ENCODE measurements around the gene DAB1.

The DAB1 gene

DNA sequence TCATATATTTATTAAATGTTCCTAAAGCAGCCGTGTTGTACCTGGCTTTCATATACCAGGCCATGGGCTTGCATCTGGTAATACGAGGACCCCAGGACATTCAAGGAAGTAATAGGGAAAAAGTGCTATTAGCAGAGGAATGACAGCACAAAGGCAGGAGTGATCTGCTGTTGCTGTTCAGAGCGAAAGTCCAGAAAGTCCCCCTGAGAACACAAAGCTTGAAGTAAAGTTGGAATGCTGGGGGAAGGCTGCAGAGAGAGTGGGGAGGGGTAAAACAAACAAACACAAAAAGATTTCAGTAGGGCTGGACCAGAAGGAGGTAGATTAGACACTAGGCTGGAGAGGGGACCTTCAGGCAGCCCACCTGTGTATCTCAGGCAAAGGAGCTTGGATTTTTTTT is 363.4 kb downstream of the DAB1 start:
- no peaks in the 10 kb centered on the region for H3F3A ChIP-seq (ENCODE audit: control insufficient read depth, insufficient read depth)
- no peak overlapping the region for H3K27ac ChIP-seq (ENCODE audit: low read depth, low read length)
- H3K4me1 ChIP-seq (ENCODE audit: control insufficient read depth, low read length): no peaks in the 10 kb centered on the region
- H3K4me3 ChIP-seq (ENCODE audit: low read length): no peak overlapping the region
- H3K9me2 ChIP-seq (replicated peaks; ENCODE audit: control insufficient read depth, low read length): no peaks in the 10 kb centered on the region
- no peaks in the 10 kb centered on the region for H3K36me3 ChIP-seq (ENCODE audit: control insufficient read depth, low read length)
- TF ChIP-seq EZH2phosphoT487 (IDR thresholded peaks at IDR 0.05; ENCODE audit: borderline replicate concordance, low read length): no peak
- TF ChIP-seq, protein P1, sequence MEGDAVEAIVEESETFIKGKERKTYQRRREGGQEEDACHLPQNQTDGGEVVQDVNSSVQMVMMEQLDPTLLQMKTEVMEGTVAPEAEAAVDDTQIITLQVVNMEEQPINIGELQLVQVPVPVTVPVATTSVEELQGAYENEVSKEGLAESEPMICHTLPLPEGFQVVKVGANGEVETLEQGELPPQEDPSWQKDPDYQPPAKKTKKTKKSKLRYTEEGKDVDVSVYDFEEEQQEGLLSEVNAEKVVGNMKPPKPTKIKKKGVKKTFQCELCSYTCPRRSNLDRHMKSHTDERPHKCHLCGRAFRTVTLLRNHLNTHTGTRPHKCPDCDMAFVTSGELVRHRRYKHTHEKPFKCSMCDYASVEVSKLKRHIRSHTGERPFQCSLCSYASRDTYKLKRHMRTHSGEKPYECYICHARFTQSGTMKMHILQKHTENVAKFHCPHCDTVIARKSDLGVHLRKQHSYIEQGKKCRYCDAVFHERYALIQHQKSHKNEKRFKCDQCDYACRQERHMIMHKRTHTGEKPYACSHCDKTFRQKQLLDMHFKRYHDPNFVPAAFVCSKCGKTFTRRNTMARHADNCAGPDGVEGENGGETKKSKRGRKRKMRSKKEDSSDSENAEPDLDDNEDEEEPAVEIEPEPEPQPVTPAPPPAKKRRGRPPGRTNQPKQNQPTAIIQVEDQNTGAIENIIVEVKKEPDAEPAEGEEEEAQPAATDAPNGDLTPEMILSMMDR (IDR thresholded peaks at IDR 0.05; ENCODE audit: low read depth, low read length, poor library complexity, severe bottlenecking): no peak
- no peaks in the 10 kb centered on the region for H4K20me1 ChIP-seq (ENCODE audit: control insufficient read depth, insufficient read depth, low read depth, low read length)
- no peaks in the 10 kb centered on the region for H3K79me2 ChIP-seq (ENCODE audit: control insufficient read depth, low read length)
- no peaks in the 10 kb centered on the region for H3K9me3 ChIP-seq (ENCODE audit: control insufficient read depth, insufficient read depth, low read length)
- no peak overlapping the region for H3K4me2 ChIP-seq (ENCODE audit: low read length)
- no peaks in the 10 kb centered on the region for H3K27me3 ChIP-seq (ENCODE audit: control insufficient read depth, low read length)

DNA sequence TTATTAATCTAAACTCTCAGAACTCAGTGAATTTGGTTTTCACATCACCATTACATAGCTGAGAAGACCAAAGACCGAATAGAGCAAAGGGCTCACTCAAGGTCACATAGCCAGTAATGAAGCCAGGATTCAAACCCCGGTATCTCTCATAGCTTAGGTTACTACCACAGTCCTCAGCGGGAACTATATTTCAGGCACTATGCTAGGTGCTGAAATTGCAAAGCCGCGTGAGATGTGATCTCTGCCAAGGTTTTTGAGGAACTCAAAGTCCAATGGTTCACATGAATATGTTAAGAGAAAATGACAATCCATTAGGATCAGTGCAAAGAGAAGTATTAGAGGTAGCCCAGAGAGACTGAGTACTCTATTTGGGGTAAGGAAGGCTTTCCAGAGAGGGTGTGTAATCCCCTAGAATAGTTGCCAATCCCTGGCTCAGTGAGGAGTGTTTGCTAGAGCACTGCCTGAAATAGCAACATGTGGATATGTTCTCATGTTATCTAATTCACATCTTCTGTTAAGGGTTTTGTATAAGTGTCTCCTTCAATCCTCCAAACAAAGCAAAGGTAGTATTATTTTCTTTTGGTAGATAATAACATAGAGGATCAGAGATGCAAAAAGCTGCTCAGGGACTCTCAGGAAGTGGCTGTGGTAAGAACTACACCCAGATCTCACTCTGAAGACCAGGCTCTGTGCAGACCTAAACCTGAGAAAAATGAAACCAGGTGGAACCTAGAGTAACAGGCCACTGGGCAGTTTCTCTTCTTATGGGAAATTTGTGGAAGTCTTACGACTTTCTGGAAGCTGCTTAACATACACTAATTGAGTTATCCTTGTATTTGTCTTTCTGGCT is 365.0 kb downstream of the DAB1 start:
- Histone ChIP-seq H3K79me2 (ENCODE audit: control insufficient read depth, low read length) (no peaks in the 10 kb centered on the region), H3K27ac (ENCODE audit: low read depth, low read length) (no peak overlapping the region), H3K4me1 (ENCODE audit: control insufficient read depth, low read length) (no peaks in the 10 kb centered on the region), H3K36me3 (ENCODE audit: control insufficient read depth, low read length) (no peaks in the 10 kb centered on the region), H3F3A (ENCODE audit: control insufficient read depth, insufficient read depth) (no peaks in the 10 kb centered on the region), H3K4me2 (ENCODE audit: low read length) (no peak overlapping the region), H3K27me3 (ENCODE audit: control insufficient read depth, low read length) (no peaks in the 10 kb centered on the region), H4K20me1 (ENCODE audit: control insufficient read depth, insufficient read depth, low read depth, low read length) (no peaks in the 10 kb centered on the region), H3K9me2 (replicated peaks; ENCODE audit: control insufficient read depth, low read length) (no peaks in the 10 kb centered on the region), H3K4me3 (ENCODE audit: low read length) (no peak overlapping the region), H3K9me3 (ENCODE audit: control insufficient read depth, insufficient read depth, low read length) (no peaks in the 10 kb centered on the region)
- TF ChIP-seq, protein P1 (IDR thresholded peaks at IDR 0.05; ENCODE audit: low read depth, low read length, poor library complexity, severe bottlenecking): no peak
- no peak for TF ChIP-seq EZH2phosphoT487 (IDR thresholded peaks at IDR 0.05; ENCODE audit: borderline replicate concordance, low read length)

DNA sequence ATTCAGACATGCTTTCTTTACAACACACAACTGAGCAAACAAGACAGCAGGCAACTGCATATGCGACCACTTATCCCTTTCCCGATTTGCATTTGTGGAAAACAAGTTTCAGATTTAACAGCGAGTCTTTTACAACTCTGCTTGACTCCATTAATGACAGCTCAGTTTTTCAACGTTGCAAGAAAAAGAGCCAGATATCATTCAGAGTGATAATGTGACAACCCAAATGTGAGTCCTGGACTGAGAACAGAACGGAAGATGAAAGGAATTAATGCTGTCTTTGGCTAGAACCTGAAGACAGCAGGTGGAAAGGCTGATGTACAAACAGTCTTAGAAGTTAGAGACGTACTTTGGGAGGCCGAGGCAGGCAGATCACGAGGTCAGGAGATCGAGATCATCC is 375.0 kb downstream of the DAB1 start:
- no peak overlapping the region for H3K4me2 ChIP-seq (ENCODE audit: low read length)
- H3K4me1 ChIP-seq (ENCODE audit: control insufficient read depth, low read length): no peaks in the 10 kb centered on the region
- no peaks in the 10 kb centered on the region for H3K36me3 ChIP-seq (ENCODE audit: control insufficient read depth, low read length)
- H4K20me1 ChIP-seq (ENCODE audit: control insufficient read depth, insufficient read depth, low read depth, low read length): no peaks in the 10 kb centered on the region
- TF ChIP-seq, protein P1 (IDR thresholded peaks at IDR 0.05; ENCODE audit: low read depth, low read length, poor library complexity, severe bottlenecking): no peak
- TF ChIP-seq EZH2phosphoT487 (IDR thresholded peaks at IDR 0.05; ENCODE audit: borderline replicate concordance, low read length): no peak
- no peaks in the 10 kb centered on the region for H3K27me3 ChIP-seq (ENCODE audit: control insufficient read depth, low read length)
- H3K4me3 ChIP-seq (ENCODE audit: low read length): no peak overlapping the region
- H3K9me2 ChIP-seq (replicated peaks; ENCODE audit: control insufficient read depth, low read length): no peaks in the 10 kb centered on the region
- no peaks in the 10 kb centered on the region for H3K79me2 ChIP-seq (ENCODE audit: control insufficient read depth, low read length)
- no peak overlapping the region for H3K27ac ChIP-seq (ENCODE audit: low read depth, low read length)
- no peaks in the 10 kb centered on the region for H3K9me3 ChIP-seq (ENCODE audit: control insufficient read depth, insufficient read depth, low read length)
- no peaks in the 10 kb centered on the region for H3F3A ChIP-seq (ENCODE audit: control insufficient read depth, insufficient read depth)

All from DOHH2 (cell line).